GM12801 (cell line): ENCODE measurements around the gene RB1.

Experiments used
- CTCF ChIP-seq: IDR thresholded peaks from one replicate; pipeline ENCODE4 v1.5.1; 2011; ENCODE audit warnings: control low read depth; ENCODE audit not compliant: insufficient read length; ENCODE audit errors: extremely low read depth

RB1 gene

GRCh38 chr13:48393030-48393697, 89.6 kb downstream of the RB1 start:
- TF ChIP-seq CTCF = no peak

- TF ChIP-seq CTCF = no peak
Measured at GRCh38 chr13:48393698-48394085, 90.1 kb downstream of the RB1 start.

- no peak for TF ChIP-seq CTCF
Measured at GRCh38 chr13:48397744-48398143, 94.2 kb downstream of the RB1 start.

- no peak for TF ChIP-seq CTCF
Measured at GRCh38 chr13:48398450-48399095, 95.0 kb downstream of the RB1 start.

GRCh38 chr13:48400090-48400694, 96.6 kb downstream of the RB1 start:
- no peak for TF ChIP-seq CTCF

- no peak for TF ChIP-seq CTCF
Measured at GRCh38 chr13:48400850-48401291, 97.3 kb downstream of the RB1 start.

GRCh38 chr13:48401480-48401879, 97.9 kb downstream of the RB1 start:
- no peak for TF ChIP-seq CTCF
